Epidermal melanocyte (primary cell): ENCODE data around the gene LTN1.
"Not testable (repeated sequence)": the region's sequence is repeated elsewhere in the genome, so short reads cannot be mapped to it uniquely, and the experiment has no call there.

Experiments
- DNase-seq: peaks from one replicate; pipeline ENCODE4 v3.0.0; 2011; ENCODE audit warnings: low spot score; ENCODE audit not compliant: insufficient read length

The LTN1 gene

DNA sequence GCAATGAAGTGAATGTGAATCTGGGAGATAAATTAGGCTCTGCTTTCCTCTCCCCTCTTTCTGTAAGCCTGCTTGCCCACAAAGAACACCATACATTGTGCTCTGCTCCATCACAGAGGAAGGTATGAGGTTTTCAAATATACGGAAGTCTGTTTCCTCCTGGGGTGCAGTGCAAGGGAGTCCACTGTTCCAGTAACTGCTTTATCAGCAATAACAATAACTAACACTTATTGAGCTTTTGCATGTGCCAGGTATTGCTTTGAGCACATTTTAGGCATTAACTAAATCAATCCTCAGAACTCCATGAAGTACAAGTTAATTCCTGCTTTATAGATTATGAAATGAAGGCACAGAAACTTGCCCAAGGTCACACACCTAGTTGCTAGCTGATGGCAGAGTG is 10.0 kb downstream of the LTN1 start:
- DNase-seq, result no peak

DNA sequence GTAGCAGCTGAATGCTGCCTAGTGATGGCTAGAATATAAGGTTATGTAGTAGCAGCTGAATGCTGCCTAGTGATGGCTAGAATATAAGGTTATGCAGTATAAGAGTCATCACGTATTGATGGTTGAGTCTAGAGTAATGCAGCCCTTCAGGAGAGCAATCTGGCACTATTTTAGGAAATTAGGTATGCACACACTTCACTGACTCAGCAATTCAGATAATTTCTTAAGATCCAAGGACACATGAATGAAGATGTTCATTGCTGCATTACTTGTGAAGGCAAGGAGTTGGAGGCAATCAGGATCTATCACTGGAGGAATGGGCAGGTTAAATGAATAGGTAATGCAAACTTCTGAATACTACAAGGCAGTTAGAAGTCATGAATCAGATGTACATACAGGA is 13.6 kb downstream of the LTN1 start:
- no peak for DNase-seq

DNA sequence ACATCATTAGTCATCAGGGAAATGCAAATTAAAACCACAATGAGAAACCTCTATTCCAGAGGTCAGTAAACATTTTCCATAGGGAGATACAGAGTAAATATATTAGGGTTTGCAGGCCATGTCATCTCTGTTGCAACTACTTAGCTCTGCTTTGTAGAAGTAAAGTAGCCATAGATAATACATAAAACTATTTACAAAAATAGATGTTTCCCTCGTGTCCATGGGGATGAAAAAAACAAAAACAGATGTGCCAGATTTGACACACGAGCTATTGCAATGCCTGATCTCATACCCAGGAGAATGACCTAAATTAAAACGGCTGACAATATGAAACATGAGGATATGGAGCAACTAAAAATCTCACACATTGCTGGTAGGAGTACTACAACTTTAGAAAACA is 17.3 kb downstream of the LTN1 start:
- peak; percentile 18 for DNase-seq

DNA sequence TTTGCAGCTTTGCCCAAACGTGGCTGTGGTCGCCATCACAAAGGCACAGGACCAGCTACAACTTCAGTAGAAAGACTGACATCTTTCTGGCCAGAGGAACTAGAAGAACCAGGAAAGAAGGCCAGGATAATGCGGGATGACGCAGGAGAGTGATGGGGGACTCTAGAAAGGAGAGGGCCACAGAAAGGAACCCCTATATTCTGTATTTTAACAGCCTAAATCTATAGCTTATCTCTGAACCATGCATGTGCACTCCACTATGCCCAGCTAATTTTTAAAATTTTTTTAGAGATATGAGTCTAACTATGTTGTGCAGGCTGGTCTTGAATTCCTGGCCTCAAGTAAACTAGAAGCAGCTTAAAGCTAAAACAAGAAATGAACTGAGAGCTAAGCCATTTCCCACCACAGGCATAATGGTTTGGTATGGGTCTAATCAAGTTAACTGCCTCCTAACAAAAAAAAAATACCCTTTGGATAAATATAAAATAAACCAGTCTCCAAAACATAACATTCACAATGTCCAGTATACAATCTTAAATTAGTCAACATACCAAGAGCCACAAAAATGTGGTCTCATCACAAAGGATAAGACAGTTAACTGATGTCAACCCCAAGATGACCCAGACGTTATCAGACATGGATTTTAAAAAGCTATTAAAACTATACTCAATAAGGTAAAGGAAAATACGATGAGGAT is 18.0 kb downstream of the LTN1 start:
- no peak for DNase-seq

DNA sequence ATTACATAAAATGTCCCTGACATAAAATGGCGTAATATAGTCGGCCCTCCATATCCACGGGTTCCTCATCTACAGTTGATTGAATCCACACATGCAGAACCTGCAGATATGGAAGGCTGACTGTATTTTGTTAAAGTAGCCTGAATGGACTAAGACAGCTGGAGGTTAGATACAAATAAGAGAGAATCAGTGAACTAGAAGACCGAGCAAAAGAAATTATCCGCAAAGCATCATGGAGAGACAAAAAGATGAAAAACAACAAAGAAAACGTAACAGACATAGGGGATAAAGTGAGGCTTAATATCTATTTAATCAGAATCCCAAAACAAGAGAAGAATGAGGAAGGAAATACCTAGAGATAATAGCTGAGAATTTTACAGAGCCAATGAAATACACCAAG is 20.3 kb downstream of the LTN1 start:
- DNase-seq, result no peak

DNA sequence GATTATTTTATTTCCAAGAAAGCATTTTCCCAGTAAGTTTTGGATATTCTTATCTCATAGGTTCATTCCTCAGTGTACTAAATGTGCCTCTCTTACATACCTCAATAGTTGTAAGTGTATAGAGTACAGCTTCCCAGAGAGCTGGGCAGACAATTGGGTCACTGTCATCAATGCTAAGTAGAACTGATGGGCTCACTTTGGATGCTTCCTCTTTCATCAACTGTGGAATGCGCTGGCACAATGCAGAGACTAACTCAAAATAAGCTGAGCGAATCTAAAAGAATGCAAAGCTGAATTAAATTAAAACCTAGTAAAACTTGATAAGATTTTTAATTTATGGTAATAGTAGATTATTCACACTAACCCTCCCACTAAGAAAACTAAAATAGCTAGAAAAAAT is 21.5 kb downstream of the LTN1 start:
- no peak for DNase-seq

DNA sequence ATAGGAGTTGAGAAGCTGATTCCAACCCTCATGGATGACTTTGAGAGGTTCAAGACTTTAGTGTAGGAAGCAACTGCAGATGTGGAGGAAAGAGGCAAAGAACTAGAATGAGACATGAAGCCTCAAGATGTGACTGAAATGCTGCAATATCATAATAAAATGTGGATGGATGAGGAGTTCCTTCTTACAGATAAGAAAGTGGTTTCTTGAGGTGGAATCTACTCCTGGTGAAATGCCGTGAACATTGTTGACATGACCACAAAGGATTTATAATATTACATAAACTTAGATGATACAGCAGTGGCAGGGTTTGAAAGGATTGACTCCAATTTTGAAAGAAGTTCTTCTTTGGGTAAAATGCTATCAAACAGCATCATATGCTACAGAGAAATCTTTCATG is 28.8 kb downstream of the LTN1 start:
- DNase-seq, result no peak

DNA sequence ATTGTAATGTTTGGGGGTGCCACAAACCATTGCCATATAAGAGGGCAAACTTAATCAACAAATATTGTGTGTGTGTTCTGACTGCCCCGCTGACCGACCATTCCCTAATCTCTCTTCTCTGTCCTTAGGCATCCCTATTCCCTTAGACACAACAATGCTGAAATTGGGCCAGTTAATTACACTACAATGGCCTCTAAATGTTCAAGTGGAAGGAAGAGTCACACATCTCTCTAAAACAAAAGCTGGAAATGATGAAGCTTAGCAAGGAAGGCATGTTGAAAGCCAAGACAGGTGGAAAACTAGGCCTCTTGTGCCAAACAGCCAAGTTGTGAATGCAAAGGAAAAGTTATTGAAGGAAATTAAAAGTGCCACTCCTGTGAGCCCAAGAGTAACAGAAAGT is 30.2 kb downstream of the LTN1 start:
- no peak for DNase-seq

DNA sequence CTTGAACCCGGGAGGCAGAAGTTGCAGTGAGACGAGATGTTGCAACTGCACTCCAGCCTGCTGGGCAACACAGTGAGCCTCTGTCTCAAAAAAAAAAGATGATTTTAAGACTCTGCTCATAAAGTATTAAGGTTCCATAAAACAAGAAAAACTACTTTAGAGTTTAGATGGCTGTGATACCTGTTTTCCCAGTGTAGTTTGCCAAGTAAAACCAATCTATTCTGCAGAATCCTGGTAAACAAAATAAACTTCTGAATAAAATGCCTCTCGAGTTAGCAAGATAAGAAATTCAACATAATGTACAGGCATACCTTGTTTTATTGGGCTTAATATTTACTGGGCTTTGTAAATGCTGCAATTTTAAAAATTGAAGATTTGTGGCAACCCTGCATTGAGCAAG is 30.8 kb downstream of the LTN1 start:
- DNase-seq, result no peak

DNA sequence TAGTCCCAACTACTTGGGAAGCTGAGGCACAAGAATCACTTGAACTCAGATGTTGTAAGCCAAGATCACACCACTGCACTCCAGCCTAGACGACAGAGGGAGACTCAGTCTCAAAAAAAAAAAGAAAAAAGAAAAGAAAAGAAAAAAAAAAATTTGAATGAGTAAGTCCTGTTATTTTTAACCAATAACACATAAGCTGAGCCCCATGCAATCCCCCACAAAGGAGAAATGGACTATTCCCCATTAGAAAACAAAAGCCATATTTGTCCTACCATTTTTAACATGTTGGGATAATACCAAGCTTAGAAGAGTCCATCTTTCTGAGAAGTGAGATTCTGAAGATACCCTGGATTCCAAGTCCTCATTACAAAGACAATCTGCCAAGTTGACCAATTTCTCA is 32.4 kb downstream of the LTN1 start:
- DNase-seq, result no peak

DNA sequence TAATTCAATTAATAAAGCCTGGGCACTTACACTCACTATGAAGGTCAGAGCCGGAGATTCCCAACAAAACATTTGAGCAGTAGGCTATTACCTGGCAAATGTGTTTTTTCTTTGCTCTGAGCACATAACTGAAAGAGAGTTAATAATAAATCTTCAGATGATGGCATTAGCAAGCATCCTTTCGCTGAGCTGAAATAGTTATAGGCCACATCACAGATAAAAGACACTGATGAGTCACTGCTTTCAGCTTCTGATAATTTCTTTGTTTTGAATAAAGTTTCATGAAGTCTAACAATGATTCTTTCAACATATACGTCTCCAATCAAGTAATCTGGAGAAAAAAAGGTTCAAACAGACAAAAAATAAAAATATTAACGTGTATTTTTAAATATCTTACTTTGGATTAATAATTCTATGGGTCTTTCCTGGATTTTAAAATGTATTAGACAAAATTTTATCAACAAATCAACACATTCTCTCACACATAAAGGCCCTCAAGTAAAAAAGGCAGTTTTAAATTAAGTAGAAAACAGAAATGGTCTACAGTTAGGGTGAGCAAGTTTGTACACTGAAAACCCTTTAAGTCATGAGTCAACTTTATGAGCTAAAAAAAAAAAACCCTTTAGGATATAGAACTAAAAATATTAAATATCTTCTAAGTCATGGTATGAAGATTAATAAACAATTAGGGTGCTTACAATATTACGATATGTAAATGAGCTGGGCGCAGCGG is 33.1 kb downstream of the LTN1 start:
- DNase-seq, result no peak

DNA sequence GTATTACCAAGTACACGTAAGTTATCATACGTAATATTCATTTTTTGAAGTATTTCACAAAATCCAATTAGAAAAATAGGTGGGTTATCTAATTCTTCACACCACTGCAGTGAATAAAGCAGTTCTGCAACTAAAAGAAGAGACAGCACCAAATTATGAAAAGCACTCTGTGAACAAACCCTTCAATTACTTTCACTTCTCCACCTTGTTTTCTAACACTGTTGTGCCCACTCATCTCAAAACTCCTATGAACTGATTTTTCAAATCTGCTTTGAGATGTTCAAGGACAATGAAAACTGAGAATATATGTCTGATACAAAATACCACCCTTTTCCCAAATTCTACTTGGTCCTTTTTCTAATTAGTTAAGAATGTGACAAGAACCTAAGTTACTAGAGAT is 39.4 kb downstream of the LTN1 start:
- DNase-seq, result no peak

DNA sequence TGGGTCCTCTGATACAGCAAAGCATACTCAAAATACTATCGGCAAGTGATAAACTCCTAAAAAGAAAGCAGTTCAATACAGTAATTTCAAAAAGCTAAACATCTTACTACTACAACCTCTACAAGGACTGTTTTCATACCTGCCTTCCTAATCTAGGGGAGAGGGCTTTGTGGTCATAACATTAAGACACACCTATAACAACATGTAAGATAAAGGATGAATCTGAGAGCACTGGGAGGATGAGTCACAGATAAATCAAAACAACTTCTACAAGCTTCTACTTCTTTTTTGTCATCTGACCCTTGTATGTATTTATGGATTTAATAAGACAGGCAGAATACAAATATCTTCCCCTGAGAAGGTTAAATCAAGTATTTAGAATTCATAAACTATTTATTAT is 40.0 kb downstream of the LTN1 start:
- no peak for DNase-seq

DNA sequence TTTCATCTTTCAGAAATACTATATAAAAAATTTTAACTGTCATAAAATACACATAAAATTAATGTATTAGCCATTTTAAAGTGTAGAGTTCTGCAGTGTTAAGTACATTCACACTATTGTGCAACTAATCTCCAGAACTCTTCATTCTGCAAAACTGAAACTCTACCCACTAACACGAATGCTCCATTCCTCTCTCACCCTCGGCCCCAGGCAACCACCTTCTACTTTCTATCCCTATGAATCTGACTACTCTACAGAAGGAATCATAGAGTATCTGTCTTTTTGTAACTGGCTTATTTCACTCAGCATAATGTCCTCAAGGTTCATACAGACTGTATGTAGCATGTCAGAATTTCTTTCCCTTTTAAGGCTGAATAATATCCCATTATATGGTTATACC is 43.4 kb downstream of the LTN1 start:
- no peak for DNase-seq

DNA sequence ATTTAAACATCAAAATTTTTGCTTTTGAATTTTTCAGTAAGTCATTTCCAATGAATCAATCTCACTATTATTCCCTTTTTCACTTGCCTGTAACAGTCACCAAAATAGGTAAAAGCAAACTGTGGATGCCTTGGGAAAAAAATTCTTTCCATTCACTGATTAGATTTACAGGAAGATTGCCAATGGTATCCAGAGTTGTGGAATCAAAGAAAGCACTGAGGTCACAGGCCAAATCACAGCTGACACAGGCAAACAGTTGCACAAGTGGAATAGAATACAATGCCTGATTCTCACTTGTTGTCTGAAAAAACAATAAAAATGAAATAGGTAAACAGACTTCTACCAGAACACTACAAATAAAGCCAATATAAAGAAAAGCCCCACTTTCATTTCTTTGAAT is 48.4 kb downstream of the LTN1 start:
- no peak for DNase-seq

DNA sequence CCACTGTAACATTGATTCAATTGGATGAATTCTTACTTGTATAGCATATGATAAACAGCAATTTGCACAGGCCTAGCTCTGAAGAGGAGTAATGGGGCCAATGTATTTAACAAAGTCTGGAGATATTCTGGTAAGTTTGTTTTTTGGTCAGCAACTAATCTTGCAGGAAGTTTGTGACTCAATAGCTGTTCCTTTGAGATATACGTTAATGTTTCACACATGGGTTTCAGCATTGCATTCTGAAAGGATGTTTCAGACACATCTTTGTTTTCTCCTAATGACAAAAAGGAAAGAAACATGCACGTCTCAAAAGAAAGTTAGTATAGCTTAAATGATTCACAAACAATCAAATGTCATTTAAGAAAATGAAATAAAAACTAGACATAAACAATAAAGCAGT is 49.0 kb downstream of the LTN1 start:
- no peak for DNase-seq

DNA sequence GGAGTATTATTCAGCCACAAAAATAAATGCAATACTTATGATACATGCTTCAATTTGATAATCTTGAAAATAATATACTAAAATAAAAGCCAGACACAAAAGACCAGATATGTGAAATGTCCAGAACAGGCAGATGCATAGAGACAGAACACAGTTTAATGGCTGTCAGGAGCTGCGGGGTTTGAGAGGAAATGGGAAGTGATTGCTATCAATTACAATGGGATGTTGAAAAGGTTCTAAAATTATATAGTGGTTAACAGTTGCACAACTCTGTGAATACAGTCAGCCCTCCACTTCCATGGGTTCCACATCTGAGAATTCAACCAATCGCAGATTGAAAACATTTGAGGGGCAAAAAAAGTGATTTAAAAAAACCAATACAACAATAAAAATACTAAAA is 54.0 kb downstream of the LTN1 start:
- no peak for DNase-seq

DNA sequence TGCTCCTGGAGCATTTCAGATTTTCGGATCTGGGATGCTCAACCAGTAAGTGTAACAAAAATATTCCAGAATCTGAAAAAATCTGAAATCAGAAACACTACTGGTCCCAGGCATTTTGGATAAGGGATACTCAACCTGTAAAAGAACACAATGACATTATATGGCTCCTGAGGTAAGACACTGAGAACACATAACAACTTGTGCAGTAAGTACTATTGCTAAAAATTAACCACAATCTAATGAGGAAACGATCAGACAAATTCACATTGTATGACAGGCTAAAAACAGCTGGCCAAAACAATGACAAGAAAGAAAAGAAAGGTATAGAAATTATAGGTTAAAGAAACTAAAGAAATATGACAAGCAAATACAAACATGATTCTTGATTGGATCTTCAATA is 54.9 kb downstream of the LTN1 start:
- no peak for DNase-seq

DNA sequence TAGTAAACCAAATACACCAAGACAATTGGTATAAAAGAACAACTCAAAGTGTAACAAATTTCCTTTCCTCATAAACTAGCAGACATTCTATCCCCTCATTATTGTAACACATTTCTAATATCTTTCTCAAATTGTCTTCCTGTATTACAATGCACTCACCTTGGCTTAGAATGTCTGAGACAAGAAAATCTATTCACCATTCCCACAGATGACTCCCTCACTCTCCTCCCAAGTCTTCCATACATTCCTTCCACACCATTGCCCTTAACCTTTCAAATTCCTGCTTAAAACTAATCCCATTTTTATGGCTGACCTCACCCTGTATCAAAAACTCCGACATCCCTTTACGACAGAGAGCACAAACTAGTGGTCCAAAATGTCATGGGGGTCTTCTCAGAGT is 56.0 kb downstream of the LTN1 start:
- no peak for DNase-seq

DNA sequence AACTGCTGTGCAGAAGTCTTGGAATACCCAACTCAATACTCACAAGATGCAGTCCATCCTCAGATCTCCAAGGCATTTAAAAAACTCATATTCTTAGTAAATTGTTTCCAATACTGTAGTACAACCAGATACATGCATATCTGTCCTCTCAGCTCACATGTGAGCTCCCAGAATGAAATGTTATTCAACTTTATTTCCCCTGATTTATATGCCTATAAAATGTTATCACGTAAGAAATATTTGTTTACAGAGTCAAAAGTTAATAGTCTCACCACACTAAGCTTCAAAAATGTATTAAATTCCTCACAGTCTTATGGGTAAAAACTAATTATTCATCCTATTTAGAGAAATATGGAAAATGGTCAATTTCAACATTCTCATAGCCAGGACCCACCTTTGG is 56.6 kb downstream of the LTN1 start:
- no peak for DNase-seq

DNA sequence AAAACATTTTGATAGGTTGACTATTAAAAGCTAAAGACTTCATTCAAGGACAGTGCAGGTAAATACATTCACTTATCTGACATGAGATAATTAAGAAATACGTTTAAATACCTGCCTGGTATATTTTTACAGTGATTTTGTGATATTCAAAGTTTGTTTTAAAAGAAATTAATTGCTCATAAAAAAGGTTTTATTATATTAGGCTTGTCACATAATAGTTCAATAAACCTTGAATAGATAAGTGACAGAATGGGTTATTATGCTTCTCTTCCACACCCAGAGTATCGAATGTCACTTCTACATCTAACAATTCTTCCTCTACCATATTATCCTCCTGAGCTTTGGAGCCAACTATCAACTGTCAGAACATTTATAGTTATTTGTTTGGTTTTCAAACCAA is 60.0 kb downstream of the LTN1 start:
- no peak for DNase-seq

DNA sequence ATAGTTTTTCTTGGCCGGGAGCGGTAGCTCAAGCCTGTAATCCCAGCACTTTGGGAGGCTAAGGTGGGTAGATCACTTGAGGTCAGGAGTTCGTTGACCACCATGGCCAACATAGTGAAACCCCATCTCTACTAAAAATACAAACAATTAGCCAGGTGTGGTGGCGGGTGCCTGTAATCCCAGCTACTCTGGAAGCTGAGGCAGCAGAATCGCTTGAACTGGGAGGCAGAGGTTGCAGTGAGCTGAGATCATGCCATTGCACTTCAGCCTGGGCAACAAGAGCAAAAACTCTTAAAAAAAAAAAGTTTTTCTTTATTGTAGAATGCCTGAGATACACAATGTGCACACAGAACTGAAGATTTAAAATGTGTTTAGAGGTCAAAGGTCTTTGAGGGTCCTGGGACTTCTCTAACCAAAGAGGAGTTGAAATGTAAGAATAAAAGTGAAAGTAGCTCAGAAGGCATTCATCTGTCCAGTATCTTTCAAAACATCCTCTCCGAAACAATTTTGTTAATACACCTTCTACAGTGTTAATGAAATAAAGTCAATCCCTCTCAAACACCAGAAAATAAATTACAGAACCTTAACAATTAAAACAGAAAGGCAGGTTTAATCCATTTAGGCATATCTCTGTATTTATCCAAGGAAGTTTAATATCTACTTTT is 60.8 kb downstream of the LTN1 start:
- not testable (repeated sequence) for DNase-seq
